Loucy (cell line): ENCODE results near the gene SNUPN.

Experiments
- H2AFZ ChIP-seq: fragments of 200-600 bp; sonication (generic); 2 replicates; pipeline ENCODE4 v1.6.0; 2016; ENCODE audit warnings: antibody characterized with exemption, mild to moderate bottlenecking, low read length, moderate library complexity
- H3F3A ChIP-seq: fragments of 200-600 bp; 2 replicates; pipeline ENCODE4 v1.6.0; 2016; ENCODE audit warnings: antibody characterized with exemption, low read depth, mild to moderate bottlenecking
- H3K27me3 ChIP-seq: fragments of 200-600 bp; sonication (generic); 2 replicates; pipeline ENCODE4 v1.6.1; 2014; ENCODE audit warnings: low read length, mild to moderate bottlenecking; ENCODE audit not compliant: insufficient read depth, poor library complexity, severe bottlenecking
- H3K36me3 ChIP-seq: fragments of 200-600 bp; sonication (generic); 2 replicates; pipeline ENCODE4 v1.6.1; 2016; ENCODE audit warnings: low read length; ENCODE audit not compliant: insufficient read depth
- H3K4me1 ChIP-seq: fragments of 200-600 bp; sonication (generic); 2 replicates; pipeline ENCODE4 v1.5.1; 2014; ENCODE audit warnings: low read length, mild to moderate bottlenecking; ENCODE audit not compliant: insufficient read depth, poor library complexity, severe bottlenecking
- H3K4me2 ChIP-seq: fragments of 200-600 bp; sonication (generic); 2 replicates; pipeline ENCODE4 v1.6.0; 2014; ENCODE audit warnings: antibody characterized with exemption, low read length, low read depth, mild to moderate bottlenecking; ENCODE audit not compliant: poor library complexity, severe bottlenecking
- H3K4me3 ChIP-seq: fragments of 200-600 bp; sonication (generic); 2 replicates; pipeline ENCODE4 v1.5.1; 2014; ENCODE audit warnings: low read length, mild to moderate bottlenecking, mixed read lengths; ENCODE audit not compliant: poor library complexity, severe bottlenecking
- H3K79me2 ChIP-seq: fragments of 200-600 bp; sonication (generic); 2 replicates; pipeline ENCODE4 v1.6.1; 2014; ENCODE audit warnings: low read length; ENCODE audit not compliant: insufficient read depth
- H3K9ac ChIP-seq: fragments of 200-600 bp; sonication (generic); 2 replicates; pipeline ENCODE4 v1.6.0; 2014; ENCODE audit warnings: mild to moderate bottlenecking, low read depth, low read length, moderate library complexity; ENCODE audit not compliant: poor library complexity, severe bottlenecking
- H3K9me2 ChIP-seq: fragments of 200-600 bp; sonication (generic); replicated peaks from 2 replicates; pipeline ENCODE4 v1.6.1; 2016; ENCODE audit warnings: low read depth, low read length, mixed read lengths
- H3K9me3 ChIP-seq: fragments of 200-600 bp; sonication (generic); 2 replicates; pipeline ENCODE4 v1.6.1; 2014; ENCODE audit warnings: mild to moderate bottlenecking, antibody characterized with exemption, low read length, low read depth; ENCODE audit not compliant: insufficient read depth
- H4K20me1 ChIP-seq: fragments of 200-600 bp; sonication (generic); 2 replicates; pipeline ENCODE4 v1.6.0; 2014; ENCODE audit warnings: antibody characterized with exemption, low read length, mild to moderate bottlenecking; ENCODE audit not compliant: insufficient read depth, poor library complexity, severe bottlenecking
- EZH2phosphoT487 ChIP-seq: fragments of 200-600 bp; IDR thresholded peaks from 2 replicates; pipeline ENCODE4 v1.6.1; 2018; ENCODE audit warnings: antibody characterized with exemption, mild to moderate bottlenecking, moderate library complexity, borderline replicate concordance
- TF ChIP-seq, protein P1 (sequence below): fragments of 200-600 bp; sonication (generic); conservative IDR thresholded peaks from 2 replicates; pipeline ENCODE4 v1.5.1; 2014; ENCODE audit warnings: mild to moderate bottlenecking, antibody characterized with exemption, low read length

The SNUPN gene

DNA sequence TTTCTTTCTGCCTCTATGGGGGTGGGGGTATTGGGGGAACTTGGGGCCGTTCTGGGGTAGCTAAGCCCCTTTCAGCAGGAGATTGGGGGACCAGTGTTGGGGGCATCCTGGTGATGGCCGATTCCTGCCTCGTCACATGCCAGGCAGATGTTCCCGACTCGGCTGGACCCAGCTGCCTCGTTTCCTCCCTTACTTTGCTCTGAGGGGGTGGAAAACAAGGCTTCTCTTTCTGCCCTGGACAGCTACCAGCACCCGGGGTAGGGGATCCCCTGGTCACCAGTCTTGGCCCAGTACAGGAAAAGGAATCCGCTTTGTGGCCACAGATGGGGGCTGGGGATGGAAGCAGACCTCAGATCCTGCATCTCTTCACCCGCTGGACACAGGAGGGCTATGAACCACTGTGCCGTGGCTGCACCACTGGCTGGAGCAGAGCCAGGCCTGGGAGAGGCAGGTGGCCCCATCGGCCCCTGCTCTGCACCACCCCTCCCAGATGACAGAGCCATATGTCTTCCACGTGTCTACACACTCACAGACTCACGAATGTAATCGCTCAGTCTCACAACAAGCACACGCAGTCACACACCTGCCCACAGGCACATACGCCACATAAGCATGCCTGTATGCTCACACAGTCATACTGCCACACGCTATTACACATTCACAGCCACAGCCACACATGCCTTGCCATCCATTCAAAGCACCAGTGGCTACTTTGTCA lies 34.6 kb upstream of the SNUPN start:
- Histone ChIP-seq H4K20me1 (no peaks in the 10 kb centered on the region), H2AFZ (no peak overlapping the region), H3K36me3 (no peaks in the 10 kb centered on the region), H3K79me2 (no peaks in the 10 kb centered on the region), H3K9me3 (no peaks in the 10 kb centered on the region), H3K4me1 (peaks cover under 1% of the 10 kb centered on the region), H3K4me2 (no peak overlapping the region), H3K4me3 (no peak overlapping the region), H3K9ac (no peak overlapping the region), H3K27me3 (no peaks in the 10 kb centered on the region), H3K9me2 (no peaks in the 10 kb centered on the region), H3F3A (no peaks in the 10 kb centered on the region)
- no peak for TF ChIP-seq EZH2phosphoT487
- TF ChIP-seq, protein P1, sequence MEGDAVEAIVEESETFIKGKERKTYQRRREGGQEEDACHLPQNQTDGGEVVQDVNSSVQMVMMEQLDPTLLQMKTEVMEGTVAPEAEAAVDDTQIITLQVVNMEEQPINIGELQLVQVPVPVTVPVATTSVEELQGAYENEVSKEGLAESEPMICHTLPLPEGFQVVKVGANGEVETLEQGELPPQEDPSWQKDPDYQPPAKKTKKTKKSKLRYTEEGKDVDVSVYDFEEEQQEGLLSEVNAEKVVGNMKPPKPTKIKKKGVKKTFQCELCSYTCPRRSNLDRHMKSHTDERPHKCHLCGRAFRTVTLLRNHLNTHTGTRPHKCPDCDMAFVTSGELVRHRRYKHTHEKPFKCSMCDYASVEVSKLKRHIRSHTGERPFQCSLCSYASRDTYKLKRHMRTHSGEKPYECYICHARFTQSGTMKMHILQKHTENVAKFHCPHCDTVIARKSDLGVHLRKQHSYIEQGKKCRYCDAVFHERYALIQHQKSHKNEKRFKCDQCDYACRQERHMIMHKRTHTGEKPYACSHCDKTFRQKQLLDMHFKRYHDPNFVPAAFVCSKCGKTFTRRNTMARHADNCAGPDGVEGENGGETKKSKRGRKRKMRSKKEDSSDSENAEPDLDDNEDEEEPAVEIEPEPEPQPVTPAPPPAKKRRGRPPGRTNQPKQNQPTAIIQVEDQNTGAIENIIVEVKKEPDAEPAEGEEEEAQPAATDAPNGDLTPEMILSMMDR: no peak

DNA sequence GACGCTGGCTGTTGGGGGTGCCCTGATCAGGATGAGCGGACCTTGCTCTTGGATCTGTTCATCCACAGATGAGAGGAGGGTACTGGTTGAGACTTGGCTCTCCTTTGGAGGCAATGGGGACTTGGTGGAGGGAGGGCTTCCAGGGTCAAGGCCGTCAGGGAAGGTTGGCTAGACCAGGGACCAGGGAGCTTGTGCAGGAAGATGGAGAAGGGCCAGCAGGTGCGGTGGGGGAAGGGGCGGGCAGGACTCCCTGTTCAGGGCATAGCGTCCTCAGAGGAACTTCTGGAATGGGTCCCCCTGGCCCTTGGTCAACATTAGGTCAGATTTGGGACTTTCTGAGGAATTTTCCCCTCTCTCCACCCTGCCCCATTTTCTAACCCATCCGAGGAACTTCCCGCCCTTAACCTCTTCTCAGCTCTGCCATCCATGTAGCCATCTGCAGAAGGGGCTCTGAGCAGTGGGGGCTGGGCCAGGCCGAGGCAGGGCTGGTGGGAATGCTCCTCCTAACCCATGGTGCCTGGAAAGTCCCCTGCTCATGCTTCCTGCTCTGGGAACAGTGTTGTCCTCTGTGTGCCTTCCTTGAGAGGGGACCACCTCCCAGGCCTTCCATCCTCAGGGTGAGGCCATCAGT lies 33.7 kb upstream of the SNUPN start:
- H3K9me3 ChIP-seq: no peaks in the 10 kb centered on the region
- no peak for TF ChIP-seq EZH2phosphoT487
- TF ChIP-seq, protein P1: no peak
- H3K4me1 ChIP-seq: peaks cover 6% of the 10 kb centered on the region
- no peak overlapping the region for H3K4me3 ChIP-seq
- no peaks in the 10 kb centered on the region for H3K9me2 ChIP-seq
- no peak overlapping the region for H3K4me2 ChIP-seq
- no peak overlapping the region for H3K9ac ChIP-seq
- no peaks in the 10 kb centered on the region for H3K27me3 ChIP-seq
- no peaks in the 10 kb centered on the region for H3K36me3 ChIP-seq
- no peaks in the 10 kb centered on the region for H3F3A ChIP-seq
- H3K79me2 ChIP-seq: no peaks in the 10 kb centered on the region
- no peaks in the 10 kb centered on the region for H4K20me1 ChIP-seq
- no peak overlapping the region for H2AFZ ChIP-seq

DNA sequence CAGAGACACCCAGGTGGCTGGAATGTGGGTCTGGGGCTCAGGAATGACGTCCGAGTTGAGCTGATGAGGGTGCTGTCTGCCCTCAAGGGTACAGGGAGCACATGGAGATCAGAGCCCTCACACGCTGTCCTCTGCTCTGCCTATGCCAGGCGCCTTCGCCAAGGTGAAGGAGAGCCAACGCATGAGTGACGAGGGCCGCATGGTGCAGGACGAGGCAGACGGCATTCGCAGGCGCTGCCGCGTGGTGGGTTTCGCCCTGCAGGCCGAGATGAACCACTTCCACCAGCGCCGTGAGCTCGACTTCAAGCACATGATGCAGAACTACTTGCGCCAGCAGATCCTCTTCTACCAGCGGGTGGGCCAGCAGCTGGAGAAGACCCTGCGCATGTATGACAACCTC lies 31.3 kb upstream of the SNUPN start:
- H3K36me3 ChIP-seq: no peaks in the 10 kb centered on the region
- H3K9me3 ChIP-seq: no peaks in the 10 kb centered on the region
- no peaks in the 10 kb centered on the region for H3K9me2 ChIP-seq
- H3K4me1 ChIP-seq: peaks cover 16% of the 10 kb centered on the region
- no peak overlapping the region for H2AFZ ChIP-seq
- H3K4me3 ChIP-seq: no peak overlapping the region
- no peak overlapping the region for H3K4me2 ChIP-seq
- H4K20me1 ChIP-seq: no peaks in the 10 kb centered on the region
- H3F3A ChIP-seq: no peaks in the 10 kb centered on the region
- H3K9ac ChIP-seq: no peak overlapping the region
- H3K27me3 ChIP-seq: no peaks in the 10 kb centered on the region
- no peak for TF ChIP-seq EZH2phosphoT487
- TF ChIP-seq, protein P1: no peak
- H3K79me2 ChIP-seq: peaks cover 19% of the 10 kb centered on the region; the same call in 1 of the 2 replicates
